Right atrium auricular region (tissue), 2 donors: ENCODE measurements around the gene IGFN1. TPM values are rescaled to one million over a fixed set of nuclear protein-coding genes. Genes with fewer than 3 reads are reported as not detected.

Source experiments
- DNase-seq: peaks from one replicate; pipeline ENCODE4 v3.0.0-alpha.2; 2019; ENCODE audit warnings: low spot score
- H3K27ac ChIP-seq, 2 donors: fragments of 200-600 bp; sonication (generic); 1 replicate in 1 of 2; 2 replicates in 1 of 2; pipeline ENCODE4 v1.5.1; 2016 to 2019
- H3K27me3 ChIP-seq, 2 donors: fragments of 200-600 bp; sonication (generic); one replicate each; pipeline versions ENCODE4 v1.5.1 to v1.6.0; 2017 to 2019
- H3K36me3 ChIP-seq: fragments of 200-600 bp; sonication (generic); one replicate; pipeline ENCODE4 v1.5.1; 2016
- H3K4me1 ChIP-seq, 2 donors: fragments of 200-600 bp; sonication (generic); one replicate each; pipeline versions ENCODE4 v1.5.1 to v1.6.0; 2017 to 2019
- H3K4me3 ChIP-seq, 2 donors: fragments of 200-600 bp; sonication (generic); 1 replicate in 1 of 2; 2 replicates in 1 of 2; pipeline ENCODE4 v1.5.1; 2017 to 2019; ENCODE audit warnings: mild to moderate bottlenecking in 1 of 2, moderate library complexity in 1 of 2
- H3K9me3 ChIP-seq, 2 donors: fragments of 200-600 bp; sonication (generic); one replicate each; pipeline ENCODE4 v1.5.1; 2019
- CTCF ChIP-seq, 2 donors: fragments of 200-600 bp; sonication (generic); IDR thresholded peaks; one replicate each; pipeline ENCODE4 v1.5.1; 2019; ENCODE audit warnings: antibody characterized with exemption in 2 of 2
- total RNA-seq, 2 donors: library from RNA; depleted of rRNA; stranded (reverse); fragments of >200 nt; gene quantifications; one replicate each; pipeline ENCODE4 v1.1.0, GENCODE V29; 2016

Gene IGFN1
- total RNA-seq, 2 donors from 2014 or later: not detected

- Histone ChIP-seq H3K27me3 (no peaks in the 10 kb centered on the region), H3K36me3 (peaks cover 60% of the 10 kb centered on the region), H3K9me3 (no peaks in the 10 kb centered on the region), H3K4me3 (no peak overlapping the region), H3K4me1 (peaks cover 0 to 10% of the 10 kb centered on the region in 2 donors), H3K27ac (no peak overlapping the region)
- no peak for TF ChIP-seq CTCF (IDR thresholded peaks at IDR 0.05)
- no peak for DNase-seq
These were observed 46.6 kb upstream of the IGFN1 start for GRCh38 chr1:201143726-201144635.

GRCh38 chr1:201144701-201145100, 45.9 kb upstream of the IGFN1 start:
- no peak overlapping the region for H3K4me3 ChIP-seq
- no peak for DNase-seq
- no peak overlapping the region for H3K27ac ChIP-seq
- H3K4me1 ChIP-seq: peaks cover 0 to 10% of the 10 kb centered on the region in 2 donors
- no peaks in the 10 kb centered on the region for H3K9me3 ChIP-seq
- H3K36me3 ChIP-seq: peaks cover 60% of the 10 kb centered on the region
- no peaks in the 10 kb centered on the region for H3K27me3 ChIP-seq
- TF ChIP-seq CTCF (IDR thresholded peaks at IDR 0.05): no peak

GRCh38 chr1:201145132-201145531, 45.5 kb upstream of the IGFN1 start:
- peaks cover 60% of the 10 kb centered on the region for H3K36me3 ChIP-seq
- no peak overlapping the region for H3K27ac ChIP-seq
- no peaks in the 10 kb centered on the region for H3K27me3 ChIP-seq
- DNase-seq: no peak
- H3K4me1 ChIP-seq: peaks cover 0 to 10% of the 10 kb centered on the region in 2 donors
- no peak overlapping the region for H3K4me3 ChIP-seq
- no peak for TF ChIP-seq CTCF (IDR thresholded peaks at IDR 0.05)
- H3K9me3 ChIP-seq: no peaks in the 10 kb centered on the region

GRCh38 chr1:201145816-201146215, 44.8 kb upstream of the IGFN1 start:
- Histone ChIP-seq H3K9me3 (no peaks in the 10 kb centered on the region), H3K27me3 (no peaks in the 10 kb centered on the region), H3K36me3 (peaks cover 60% of the 10 kb centered on the region), H3K4me3 (no peak overlapping the region), H3K4me1 (peaks cover 0 to 10% of the 10 kb centered on the region in 2 donors), H3K27ac (no peak overlapping the region)
- no peak for TF ChIP-seq CTCF (IDR thresholded peaks at IDR 0.05)
- DNase-seq: no peak

- Histone ChIP-seq H3K36me3 (peaks cover 61% of the 10 kb centered on the region), H3K4me3 (no peak overlapping the region), H3K27me3 (no peaks in the 10 kb centered on the region), H3K4me1 (peaks cover 0 to 9% of the 10 kb centered on the region in 2 donors), H3K9me3 (no peaks in the 10 kb centered on the region), H3K27ac (no peak overlapping the region)
- no peak for TF ChIP-seq CTCF (IDR thresholded peaks at IDR 0.05)
- DNase-seq: no peak
These were observed 43.8 kb upstream of the IGFN1 start for GRCh38 chr1:201146626-201147390.
